CD1c-positive myeloid dendritic cell (primary cell): Measurements from ENCODE around the gene GAPDH.
"Not testable (repeated sequence)": the region's sequence is repeated elsewhere in the genome, so short reads cannot be mapped to it uniquely, and the experiment has no call there.

ENCODE experiments used
- DNase-seq: peaks from one replicate; pipeline ENCODE4 v3.0.0-alpha.2; 2016; ENCODE audit errors: extremely low spot score

Gene GAPDH

DNA sequence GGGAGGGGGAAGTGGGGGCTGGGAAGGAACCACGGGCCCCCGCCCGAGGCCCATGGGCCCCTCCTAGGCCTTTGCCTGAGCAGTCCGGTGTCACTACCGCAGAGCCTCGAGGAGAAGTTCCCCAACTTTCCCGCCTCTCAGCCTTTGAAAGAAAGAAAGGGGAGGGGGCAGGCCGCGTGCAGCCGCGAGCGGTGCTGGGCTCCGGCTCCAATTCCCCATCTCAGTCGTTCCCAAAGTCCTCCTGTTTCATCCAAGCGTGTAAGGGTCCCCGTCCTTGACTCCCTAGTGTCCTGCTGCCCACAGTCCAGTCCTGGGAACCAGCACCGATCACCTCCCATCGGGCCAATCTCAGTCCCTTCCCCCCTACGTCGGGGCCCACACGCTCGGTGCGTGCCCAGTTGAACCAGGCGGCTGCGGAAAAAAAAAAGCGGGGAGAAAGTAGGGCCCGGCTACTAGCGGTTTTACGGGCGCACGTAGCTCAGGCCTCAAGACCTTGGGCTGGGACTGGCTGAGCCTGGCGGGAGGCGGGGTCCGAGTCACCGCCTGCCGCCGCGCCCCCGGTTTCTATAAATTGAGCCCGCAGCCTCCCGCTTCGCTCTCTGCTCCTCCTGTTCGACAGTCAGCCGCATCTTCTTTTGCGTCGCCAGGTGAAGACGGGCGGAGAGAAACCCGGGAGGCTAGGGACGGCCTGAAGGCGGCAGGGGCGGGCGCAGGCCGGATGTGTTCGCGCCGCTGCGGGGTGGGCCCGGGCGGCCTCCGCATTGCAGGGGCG is at the start of gene GAPDH:
GAPDH (plus strand) TSS at position 595 of the 772 bp plus-strand sequence. CDS start 316 bp downstream, outside the sequence.
- peak; percentile 96 for DNase-seq

DNA sequence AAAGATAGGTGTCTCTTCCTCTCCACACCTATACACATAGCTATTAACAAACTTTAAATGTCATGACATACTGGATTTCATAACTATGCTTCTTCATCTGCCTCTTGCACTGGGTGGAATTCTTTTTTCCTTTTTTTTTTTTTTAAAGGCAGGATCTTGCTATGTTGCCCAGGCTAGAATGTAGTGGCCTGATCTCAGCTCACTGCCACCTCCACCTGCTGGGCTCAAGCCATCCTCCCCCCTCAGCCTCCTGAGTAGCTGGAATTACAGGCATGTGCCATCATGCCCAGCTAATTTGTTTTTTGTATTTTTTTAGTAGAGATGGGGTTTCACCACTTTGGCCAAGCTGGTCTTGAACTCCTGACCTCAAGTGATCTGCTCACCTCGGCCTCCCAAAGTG is 46.1 kb upstream of the GAPDH start:
- no peak for DNase-seq

DNA sequence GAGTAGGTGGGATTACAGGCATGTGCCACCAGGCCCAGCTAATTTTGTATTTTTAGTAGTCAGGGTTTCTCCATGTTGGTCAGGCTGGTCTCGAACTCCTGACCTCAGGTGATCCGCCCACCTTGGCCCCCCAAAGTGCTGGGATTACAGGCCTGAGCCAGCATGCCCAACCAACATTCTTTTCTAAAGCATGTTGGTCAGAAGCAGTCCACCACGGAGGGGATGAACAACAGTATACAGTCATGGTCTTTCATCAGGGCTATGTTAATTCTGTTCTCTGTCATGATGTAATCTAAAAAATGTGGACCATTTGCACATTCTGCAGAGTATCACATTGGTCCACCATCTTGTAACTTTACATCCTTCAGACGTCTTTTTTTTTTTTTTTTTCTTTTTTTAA is 44.9 kb upstream of the GAPDH start:
- DNase-seq: no peak

DNA sequence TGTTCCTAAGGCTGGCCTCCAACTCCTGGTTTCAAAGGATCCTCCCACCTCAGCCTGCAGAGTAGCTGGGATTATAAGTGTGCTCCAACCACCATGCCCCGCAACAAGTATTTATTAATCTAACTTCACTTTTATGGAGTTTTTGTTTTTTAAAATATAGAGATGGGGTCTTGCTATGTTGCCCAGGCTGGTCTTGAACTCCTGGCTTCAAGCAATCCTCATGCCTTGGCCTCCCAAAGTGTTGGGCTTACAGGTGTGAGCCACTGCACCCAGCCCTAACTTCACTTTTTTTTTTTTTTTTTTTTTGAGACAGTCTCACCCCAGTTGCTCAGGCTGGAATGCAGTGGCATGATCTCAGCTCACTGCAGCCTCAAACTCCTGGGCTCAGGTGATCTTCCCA is 43.6 kb upstream of the GAPDH start:
- not testable (repeated sequence) for DNase-seq

DNA sequence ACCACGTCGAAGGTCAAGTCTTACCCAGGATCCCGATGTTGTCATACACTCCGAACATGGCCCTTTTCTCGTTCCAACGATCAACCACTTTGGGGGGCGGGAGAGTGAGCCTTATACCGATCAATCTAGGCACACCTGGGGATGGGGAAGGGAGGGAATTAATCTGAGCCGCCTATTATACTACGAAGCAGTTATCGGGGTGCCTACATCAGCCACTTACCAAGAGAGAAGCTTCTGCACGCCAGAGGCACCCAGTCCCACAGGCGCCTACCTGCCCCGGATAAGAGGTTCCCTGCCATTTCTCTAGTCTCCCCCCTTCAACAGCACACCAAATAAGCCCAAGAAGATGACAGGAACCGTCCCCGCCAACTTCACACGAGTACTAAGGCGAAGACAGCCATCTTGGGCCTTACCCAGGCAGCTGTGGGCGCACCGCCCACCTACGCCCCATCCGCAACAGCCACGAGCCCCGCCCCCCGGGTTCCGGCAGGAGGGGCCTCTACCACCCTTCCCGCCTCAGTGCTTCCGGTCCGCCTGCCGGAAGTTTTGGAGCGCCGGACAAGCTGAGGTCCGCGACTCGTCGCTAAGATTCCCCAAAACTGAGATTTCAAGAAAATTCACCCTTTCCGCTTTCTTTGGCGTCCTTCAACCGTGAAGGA is 41.4 kb upstream of the GAPDH start, which contains the start of gene MRPL51:
MRPL51 (minus strand) TSS at position 425 of the 659 bp plus-strand sequence; CDS start at position 299, 126 bp downstream.
- peak; percentile 97 for DNase-seq

DNA sequence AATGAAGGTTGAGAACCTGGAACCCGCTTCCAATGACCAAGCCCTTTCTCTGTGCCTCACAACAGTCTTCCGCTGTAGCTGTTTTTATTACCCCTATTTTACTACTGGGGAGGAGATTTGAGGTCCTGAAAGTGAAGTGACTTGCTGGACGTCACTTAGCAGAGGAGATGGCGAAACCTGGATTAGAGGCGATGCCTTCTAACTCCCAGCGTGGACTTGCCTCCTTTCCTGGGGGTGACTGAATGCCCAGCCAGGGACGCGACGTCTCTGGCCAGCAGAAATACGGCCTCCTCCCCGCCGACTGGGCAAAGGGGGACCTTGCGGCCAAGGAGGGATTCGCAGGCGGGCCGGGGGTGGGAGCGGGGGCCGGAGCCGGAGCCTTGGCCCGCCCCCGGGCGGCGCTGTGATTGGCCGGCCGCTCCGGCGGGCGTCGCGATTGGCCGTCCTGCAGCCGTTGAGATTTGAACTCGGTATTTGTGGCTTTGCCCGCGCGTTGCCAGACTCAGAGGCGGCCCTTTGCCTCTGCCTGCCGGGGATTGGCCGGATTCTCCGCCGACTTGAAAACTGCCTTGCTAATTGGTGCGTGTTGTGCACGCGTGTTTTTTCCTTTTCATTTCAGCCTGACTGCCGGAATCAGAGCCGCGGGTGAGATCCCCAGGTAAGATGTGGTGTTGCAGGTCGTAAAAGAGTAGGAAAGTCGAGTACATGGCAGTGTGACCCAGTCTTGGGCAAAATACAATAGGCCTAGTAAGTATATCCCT is 40.6 kb upstream of the GAPDH start, which contains the start of gene NCAPD2:
NCAPD2 (plus strand) TSS at position 606 of the 761 bp plus-strand sequence. CDS start 997 bp downstream, outside the sequence.
- peak; percentile 98 for DNase-seq

DNA sequence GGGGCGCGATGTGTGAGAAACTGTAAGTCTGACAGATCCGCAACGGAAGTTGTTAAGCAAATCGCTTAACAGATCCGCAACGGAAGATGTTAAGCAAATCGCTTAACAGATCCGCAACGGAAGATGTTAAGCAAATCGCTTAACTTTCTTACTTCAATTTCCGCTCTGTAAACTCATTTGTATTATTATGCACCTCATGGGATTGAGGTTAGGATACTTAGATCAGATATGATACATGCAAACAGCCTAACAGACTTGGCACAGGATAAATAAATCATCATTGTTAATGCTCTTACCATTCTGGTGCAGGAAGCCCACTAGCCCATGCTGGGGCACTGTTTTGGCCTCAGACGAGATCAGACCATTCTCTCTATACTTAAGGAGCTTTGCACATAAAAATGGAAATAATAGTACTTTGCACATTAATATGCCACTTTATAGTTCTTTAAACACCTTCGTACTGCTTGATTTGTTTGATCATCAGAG is 40.0 kb upstream of the GAPDH start:
- DNase-seq: no peak

DNA sequence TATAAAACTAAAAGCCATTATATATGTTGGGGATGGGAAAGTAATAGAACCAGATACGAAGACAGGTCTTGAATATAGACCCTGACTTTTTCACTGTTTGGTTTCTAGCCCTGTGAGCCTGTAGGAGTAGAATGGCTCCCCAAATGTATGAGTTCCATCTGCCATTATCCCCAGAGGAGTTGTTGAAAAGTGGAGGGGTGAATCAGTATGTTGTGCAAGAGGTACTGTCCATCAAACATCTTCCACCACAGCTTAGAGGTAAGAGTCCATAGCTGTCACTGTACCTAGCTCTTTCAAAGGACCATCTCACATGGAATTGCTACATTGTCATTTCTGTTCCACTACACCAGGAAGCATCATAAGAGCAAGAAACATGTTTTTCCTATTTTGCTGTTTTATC is 39.3 kb upstream of the GAPDH start:
- no peak for DNase-seq

DNA sequence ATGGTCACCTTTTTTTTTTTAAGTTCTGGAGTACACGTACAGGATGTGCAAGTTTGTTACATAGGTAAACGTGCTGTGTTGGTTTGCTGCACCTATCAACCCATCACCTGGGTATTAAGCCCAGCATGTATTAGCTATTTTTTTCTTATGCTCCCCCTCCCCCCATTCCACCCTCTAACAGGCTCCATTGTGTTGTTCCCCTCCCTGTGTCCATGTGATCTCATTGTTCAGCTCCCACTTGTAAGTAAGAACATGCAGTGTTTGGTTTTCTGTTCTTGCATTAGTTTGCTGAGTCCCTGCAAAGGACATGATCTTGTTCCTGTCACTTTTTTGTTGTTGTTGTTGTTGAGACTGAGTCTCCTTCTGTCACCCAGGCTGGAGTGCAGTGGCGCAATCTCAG is 37.0 kb upstream of the GAPDH start:
- not testable (repeated sequence) for DNase-seq

DNA sequence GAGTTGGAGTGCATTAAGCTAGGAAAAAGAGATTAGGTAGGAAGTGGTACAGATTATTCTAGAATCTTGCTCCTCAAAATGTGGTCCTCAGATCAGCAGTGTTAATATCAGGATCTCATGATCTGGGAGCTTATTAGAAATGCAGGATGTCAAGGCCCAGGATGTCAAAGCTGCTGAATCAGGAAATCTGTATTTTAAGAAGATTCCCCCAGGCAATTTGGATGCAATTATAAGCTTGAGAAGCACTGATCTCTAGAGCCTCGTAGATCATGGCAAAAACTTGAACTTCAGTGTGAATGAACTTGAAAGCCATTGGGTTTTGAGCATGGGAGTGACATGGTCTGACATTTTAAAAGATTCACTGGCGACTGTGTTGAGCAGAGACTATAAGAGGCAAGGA is 33.9 kb upstream of the GAPDH start:
- DNase-seq: no peak

DNA sequence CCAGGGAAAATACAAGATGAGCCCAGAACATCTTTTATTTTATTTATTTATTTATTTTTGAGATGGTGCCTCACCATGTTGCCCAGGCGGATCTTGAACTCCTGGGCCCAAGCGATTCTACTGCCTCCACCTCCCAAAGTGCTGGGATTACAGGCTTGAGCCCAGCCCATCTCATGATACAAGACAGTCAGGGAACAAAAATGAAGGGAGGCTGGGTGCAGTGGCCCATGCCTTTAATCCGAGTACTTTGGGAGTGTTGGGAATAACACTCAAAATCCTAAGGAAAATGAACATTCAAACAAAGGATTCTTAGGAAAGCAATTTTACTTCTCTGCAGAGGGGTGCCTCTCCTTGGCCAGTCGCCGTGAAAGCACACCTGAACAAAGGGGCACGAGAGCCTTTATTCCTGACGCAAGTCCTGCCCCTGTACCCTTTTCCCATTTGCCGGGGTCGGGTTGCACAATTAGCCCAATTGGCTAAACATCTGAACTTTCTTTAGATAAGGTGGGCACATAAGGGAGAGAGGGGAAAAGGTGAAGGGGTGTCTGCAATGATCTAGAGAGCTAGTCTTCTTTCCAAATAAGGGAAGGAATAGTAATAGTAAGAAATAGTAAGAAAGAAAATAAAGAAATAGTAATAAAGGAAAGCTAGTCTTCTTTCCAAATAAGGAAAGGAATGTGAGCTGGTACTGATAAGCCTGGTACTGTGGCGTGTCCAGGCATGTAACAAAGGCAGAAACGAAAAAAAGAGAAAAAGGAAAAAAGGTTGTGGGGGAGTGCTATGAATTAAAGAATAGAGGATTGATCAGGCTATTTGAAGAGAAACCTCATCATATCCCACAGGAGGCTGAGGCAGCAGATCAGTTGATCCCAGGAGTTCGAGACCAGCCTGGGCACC is 27.0 kb upstream of the GAPDH start:
- no peak for DNase-seq

DNA sequence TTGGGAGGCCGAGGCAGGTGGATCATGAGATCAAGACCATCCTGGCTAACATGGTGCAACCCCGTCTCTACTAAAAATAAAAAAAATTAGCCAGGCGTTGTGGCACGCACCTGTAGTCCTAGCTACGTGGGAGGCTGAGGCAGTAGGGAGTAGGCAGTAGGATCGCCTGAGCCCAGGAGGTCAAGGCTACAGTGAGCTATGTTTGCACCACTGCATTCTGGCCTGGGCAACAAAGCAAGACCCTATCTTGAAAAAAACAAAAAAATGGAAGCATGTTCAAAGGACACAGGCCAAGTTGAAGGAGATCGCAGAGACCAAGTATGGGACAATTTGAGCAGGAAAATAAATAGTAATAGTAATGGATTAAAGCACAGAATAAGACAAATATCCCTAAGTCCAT is 26.2 kb upstream of the GAPDH start:
- no peak for DNase-seq

DNA sequence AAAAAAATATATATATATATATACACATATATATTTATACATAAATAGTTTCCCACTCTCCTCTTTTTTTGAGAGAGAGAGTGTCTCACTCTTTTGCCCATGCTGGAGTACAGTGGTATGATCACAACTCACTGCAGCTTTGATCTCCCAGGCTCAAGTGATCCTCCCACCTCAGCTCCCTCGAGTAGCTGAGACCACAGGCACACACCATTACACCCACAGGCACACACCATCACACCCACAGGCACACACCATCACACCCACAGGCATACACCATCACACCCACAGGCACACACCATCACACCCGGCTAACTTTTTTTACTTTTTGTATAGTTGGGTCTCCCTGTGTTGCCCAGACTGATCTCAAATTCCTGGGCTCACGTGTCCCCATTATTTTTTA is 14.1 kb upstream of the GAPDH start:
- no peak for DNase-seq

DNA sequence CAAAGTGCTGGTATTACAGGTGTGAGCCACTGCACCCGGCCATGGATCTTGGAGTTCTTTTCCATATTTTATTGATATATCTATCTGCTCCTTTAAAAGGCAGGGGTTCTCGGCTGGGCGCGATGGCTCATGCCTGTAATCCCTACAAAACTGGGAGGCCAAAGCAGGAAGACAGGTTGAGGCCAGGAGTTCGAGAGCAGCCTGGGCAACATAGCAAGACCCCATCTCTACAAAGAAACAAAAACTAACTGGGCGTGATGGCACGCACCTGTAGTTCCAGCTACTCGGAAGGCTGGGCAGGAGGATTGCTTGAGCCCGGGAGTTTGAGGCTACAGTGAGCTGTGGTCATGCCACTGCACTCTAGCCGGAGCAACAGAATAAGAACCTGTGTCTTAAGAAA is 12.1 kb upstream of the GAPDH start:
- DNase-seq: no peak

DNA sequence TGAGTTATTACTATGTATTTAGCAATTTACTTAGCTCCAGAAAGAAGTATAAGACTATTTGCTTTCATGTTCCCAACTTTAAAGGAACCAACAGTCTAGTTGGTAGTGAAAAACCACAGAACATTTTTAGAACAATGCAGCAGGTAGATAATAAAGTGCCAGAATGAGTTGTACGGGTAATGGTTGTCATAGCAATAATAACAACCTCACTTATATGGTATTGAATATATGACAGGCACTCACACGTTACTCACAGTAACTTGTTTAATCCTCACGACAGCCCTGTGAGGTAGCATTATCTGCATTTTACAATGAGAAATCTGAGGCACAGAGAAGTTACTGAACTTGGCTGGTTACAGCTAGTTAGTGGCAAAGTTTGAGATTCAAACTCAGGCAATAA is 10.6 kb upstream of the GAPDH start:
- no peak for DNase-seq

DNA sequence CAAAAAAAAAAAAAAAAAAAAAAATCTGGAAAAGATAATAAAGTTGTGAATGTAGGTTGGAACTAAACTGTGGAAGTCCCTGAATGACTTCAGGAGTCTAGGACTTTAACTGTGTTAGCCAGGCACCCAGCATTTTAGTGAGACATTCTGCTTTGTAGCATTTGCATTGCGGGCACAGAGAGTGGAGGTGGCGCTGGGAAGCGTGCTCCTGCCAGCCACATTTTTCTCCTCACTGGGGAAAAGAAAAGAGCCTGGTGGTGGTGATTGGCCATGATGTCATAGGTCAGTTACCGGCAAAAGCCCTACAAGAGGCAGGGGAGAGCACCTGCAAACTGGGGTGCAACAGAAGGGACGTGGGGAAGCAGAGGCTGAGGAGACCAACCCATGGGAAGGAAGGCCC is 9.7 kb upstream of the GAPDH start:
- no peak for DNase-seq

DNA sequence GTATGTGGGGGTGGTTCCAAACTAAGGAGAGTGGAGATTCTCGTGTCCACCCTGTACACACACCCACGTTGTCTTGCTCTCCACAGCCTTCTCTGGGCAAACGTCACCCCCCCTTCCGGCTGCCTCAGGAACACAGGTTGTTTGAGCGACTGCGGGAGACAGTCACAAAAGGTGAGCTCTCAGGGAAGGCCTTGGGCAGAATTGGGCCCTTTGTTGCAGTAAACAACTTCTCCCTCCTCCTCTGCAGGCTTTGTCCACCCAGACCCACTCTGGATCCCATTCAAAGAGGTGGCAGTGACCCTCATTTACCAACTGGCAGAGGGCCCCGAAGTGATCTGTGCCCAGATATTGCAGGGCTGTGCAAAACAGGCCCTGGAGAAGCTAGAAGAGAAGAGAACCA is 8.1 kb upstream of the GAPDH start:
- no peak for DNase-seq

DNA sequence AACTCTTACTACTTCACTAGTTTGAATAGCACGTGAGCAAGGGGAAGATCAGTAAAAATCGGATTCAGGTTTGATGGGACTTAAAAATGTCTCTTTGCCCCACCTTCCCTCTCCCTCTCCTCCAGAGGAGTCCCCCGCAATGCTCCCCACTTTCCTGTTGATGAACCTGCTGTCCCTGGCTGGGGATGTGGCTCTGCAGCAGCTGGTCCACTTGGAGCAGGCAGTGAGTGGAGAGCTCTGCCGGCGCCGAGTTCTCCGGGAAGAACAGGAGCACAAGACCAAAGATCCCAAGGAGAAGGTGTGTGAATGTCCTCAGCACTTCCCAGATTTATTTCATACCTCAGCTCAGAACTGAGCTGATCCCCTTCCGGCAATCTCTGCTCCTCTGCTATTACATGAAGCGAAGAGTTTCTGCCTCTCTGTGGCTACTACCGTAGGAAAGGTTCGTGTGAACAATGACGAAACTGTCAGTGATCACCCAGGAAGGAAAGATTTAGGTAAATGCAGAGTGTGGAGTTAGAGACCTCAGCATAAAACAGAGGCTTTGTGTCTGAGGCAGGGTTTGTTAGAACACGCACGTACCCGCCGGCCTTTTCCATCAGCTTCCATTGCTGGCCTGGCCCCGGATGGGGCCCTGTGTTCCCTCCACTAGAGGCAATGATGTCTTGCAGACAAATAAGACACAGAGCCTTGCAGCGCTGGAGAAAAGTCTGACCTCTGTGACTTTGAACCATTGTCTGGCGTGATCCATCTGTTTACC is 7.4 kb upstream of the GAPDH start:
- DNase-seq: no peak

DNA sequence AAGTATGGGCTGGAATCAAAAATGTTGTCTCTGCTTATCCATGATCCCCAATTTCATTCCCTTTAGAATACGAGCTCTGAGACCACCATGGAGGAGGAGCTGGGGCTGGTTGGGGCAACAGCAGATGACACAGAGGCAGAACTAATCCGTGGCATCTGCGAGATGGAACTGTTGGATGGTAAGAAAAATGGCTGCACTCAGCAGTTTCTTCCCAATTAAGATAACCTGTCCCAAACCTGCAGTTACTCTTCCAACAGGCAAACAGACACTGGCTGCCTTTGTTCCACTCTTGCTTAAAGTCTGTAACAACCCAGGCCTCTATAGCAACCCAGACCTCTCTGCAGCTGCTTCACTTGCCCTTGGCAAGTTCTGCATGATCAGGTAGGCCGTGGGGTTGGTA is 6.6 kb upstream of the GAPDH start:
- DNase-seq: no peak

DNA sequence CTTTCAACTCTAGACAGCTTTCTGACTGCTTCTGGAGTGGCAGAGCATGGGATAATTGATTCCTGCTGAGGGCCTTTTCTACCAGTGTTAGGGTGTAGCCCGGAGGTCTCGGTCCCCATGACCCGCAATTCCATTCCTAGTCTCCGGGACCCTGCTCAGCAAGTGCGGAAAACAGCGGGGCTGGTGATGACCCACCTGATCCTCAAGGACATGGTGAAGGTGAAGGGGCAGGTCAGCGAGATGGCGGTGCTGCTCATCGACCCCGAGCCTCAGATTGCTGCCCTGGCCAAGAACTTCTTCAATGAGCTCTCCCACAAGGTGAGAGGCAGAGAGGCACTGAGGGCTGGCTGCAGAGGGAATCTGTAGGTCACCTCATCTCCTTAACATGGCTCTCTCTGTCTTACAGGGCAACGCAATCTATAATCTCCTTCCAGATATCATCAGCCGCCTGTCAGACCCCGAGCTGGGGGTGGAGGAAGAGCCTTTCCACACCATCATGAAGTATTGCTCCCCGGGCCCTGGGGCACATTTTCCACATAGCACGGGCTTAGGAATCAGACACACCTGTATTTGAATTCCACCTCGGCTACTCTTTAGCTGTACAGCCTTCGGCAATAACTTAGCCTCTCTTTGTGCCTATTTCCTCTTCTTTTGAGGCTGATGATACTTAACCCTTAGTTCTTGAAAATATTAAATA is 5.6 kb upstream of the GAPDH start:
- DNase-seq: no peak
